Right kidney (tissue), 1 donor: ENCODE measurements around the gene CDK5RAP3.
"Not testable (repeated sequence)": the region's sequence is repeated elsewhere in the genome, so short reads cannot be mapped to it uniquely, and the experiment has no call there.

ENCODE experiments used
- DNase-seq: peaks from one replicate; pipeline ENCODE4 v3.0.0-alpha.2; 2016

Gene CDK5RAP3

DNA sequence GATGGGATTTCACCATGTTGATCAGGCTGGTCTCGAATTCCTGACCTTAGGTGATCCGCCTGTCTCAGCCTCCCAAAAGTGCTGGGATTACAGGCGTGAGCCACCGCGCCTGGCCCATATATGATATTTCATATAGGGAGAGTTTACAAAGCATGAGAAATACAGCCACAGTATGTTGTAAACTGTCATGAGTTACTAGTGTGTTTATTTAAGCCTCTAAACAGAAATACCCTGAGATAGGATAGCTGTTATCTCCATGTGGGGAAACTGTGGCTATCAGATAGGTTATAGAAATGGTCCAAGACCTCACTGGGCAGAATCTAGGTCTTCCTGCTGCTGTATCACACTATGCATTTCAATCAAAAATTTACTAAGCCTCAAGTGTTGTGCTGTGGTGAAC is 2.1 kb upstream of the CDK5RAP3 start:
- DNase-seq = no peak

- no peak for DNase-seq
Measured at GRCh38 chr17:47969930-47970724, 786 bp upstream of the CDK5RAP3 start.

DNA sequence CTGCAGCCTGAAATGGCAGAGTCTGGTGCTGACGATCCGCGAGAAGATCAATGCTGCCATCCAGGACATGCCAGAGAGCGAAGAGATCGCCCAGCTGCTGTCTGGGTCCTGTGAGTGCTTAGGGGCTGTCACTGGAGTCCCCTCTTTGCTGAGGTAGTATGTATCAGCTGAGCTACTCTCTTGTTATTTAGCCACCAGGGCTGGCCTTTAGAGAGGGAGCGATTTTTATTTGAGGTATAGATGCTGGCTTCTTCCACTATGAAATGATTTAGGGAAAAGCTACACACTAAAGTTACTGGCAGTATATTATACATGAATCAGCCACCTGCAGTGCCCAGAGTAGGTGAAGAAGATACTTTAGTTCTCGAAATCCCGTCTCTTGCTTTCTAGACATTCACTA is 2.6 kb downstream of the CDK5RAP3 start:
- DNase-seq = no peak

GRCh38 chr17:47975189-47975822 is 4.4 kb downstream of the CDK5RAP3 start:
- no peak for DNase-seq

GRCh38 chr17:47975823-47976205 is 4.9 kb downstream of the CDK5RAP3 start:
- DNase-seq = no peak

GRCh38 chr17:47978324-47978723 is 7.4 kb downstream of the CDK5RAP3 start:
- DNase-seq = peak; percentile 39

DNA sequence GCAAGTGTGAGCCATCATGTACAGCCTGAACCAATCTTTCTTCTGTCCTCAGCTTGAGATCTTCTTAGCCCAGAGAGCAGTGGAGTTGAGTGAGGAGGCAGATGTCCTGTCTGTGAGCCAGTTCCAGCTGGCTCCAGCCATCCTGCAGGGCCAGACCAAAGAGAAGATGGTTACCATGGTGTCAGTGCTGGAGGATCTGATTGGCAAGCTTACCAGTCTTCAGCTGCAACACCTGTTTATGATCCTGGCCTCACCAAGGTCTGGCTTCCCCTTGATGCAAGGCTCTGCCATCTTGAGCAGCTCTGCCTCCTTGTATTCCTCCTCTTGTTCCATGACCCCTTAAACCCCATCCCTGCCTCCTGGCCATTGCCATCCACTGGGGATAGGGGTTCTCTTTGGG is 9.6 kb downstream of the CDK5RAP3 start:
- no peak for DNase-seq

- DNase-seq = no peak
Measured at GRCh38 chr17:47981462-47981861, 10.5 kb downstream of the CDK5RAP3 start.

DNA sequence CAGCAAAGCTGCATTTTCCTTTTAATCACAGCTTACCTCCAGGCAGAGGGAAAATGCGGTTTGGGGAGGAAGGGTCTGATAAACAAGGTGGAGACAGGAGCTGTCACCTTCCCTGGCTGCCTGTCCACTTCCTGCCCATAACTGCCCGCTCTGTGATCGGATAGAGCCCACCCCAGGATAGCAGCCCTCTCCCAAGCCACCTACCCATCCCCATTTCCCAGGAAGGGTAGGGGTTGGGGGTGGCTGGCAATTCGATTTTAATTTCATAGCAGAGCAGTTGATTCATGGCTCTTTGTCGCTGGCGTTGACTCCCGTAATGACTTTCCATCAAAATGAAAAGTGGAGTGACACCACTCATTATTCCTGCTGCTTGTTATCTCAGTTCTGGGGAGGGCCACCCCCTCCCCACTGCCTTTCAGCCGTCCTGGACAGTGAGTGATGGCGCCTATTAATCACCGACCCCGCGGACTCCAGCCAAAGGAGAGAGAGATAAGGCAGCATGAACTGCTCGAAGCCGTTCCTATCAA is 11.2 kb downstream of the CDK5RAP3 start:
- DNase-seq = no peak

DNA sequence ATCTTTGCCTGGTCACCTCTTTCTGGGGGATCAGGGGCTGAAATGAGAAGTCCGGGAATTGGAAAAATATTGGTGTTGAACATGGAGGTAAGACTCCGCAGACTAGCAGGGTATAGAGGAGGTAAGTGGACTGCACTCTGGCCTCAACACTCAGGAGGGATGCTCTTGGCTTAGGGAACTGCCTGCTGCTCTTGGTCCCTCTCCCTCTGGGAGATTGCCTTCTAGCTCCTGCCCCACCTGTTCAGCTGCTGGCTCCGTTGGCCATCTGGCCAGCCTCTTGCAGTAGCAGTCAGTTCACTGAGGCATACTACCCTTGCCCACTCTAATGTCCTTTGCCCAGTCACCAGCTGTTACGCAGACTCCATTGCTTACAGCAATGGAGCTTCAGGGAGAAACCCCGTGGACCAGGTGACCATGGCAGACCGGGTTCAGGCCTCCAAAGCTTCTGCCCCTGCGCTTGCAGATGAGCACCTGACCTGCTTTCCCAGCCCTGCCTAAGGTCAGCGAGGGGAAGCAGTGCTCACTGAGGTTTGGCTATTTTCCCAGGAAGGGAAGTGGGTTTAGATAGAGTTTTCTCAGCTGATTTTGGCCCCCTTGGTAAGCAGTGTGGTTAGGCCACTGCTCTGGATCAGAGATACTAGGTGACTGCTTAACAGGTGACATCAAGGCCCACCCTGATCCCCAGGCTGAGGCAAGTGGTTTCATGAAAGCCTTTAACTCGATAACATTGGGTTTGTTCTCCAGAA is 11.9 kb downstream of the CDK5RAP3 start:
- no peak for DNase-seq

DNA sequence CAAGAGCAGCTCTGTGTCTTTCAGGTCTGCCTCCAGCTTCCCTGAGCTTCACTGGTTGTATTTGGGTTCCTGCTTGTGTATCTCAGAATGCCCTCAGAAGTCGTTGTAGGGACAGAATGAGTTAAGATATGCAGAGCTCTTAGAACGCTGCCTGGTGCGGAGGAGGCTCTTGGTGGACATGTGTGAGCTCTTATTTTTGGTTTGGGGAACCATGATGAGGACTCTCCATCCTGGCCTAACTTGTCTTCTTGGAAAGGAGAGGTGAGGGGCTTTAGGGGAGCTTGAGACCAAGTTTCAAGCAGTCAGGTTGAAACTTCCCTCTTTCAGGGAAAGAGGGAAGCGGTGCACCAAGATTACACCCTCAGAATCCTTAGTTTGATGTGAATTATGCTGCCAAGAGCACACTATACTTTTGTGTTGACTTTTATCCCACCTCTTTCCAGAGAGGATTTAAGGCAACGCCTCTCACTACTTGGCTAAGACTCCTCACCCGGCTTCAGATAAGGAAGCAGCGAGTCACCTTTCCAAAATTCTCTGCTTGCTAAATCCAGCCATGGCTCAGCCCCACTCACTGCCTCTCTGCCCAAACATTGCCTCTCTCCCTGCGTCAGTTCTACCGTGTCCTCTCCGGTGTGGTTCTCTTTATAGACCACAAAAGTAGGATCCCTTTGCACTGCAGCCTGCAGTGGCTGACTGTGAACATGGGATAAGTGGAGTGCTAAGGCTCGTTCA is 12.7 kb downstream of the CDK5RAP3 start:
- no peak for DNase-seq

DNA sequence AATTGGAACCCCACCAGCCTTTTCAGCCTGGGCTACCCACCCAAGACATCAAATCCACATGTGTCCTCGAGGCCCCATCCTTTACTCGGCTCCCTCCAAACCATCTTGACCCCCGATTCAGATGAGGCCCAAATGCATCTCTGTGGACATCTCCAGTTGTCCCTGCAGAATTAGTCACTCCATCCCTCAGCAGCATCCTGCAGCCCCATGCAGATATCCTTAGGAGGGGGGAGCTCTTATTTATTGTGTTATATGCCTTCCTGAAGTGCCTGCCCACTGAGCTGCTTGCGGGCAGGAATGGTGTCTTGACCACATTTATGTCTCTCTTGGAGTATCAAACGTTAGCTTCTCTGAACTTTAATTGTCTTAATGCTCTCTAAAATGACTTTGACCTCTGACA is 15.6 kb downstream of the CDK5RAP3 start:
- DNase-seq = no peak

- peak; percentile 64 for DNase-seq
Measured at GRCh38 chr17:47987240-47987835, 16.4 kb downstream of the CDK5RAP3 start.

DNA sequence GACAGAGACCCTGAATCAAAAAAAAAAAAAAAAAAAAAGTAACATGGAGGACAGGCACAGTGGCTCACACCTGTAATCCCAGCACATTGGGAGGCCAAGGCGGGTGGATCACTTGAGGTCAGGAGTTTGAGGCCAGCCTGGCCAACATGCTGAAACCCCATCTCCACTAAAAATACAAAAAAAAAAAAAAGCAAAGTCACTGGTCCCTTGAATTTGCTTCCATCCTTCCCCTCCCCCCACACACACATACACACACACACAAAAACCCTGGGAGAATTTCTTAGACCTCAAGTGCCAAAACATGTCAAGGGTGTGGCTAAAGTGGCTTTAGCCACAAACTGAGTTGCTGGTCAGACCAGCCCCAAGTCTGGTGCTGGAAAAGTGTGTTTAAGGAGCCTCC is 17.5 kb downstream of the CDK5RAP3 start:
- not testable (repeated sequence) for DNase-seq

DNA sequence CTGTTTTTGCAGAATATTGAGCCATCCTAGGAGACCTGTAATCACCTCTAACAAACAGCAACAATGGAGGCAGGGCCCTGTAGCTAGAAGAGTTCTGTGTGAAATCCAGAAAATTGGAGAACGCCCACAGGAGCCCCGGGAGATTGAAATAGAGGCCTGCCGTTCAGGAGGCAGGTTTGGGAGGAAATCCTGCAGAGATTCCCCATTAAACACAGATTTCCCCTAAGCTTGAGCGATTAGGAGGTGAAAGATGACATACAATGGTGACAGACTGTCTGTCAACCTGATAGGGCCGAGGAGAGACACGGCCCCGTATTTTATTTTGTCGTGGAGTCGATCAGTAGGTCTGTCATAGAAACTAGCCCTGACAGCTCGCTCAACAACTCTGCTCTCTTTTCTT is 18.2 kb downstream of the CDK5RAP3 start:
- DNase-seq = no peak

DNA sequence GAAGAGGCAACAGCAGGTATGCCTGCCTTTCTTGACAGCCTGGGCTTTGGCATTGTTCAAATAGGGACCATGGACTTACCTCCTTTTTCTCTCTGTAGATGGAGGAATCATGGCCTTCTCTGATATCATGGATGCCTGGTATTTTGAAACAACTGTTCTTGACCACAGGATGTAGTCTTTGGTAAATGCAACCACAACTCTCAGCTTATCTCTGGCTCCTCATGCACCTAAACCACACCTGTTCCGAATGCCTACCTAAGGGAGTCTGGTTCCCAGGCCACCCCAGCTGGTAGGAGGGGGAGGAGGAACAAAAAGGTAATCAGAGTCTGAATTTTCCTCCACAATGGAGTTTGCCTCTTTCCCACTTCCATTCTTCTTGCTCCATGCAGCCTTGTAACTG is 18.8 kb downstream of the CDK5RAP3 start:
- DNase-seq = no peak

DNA sequence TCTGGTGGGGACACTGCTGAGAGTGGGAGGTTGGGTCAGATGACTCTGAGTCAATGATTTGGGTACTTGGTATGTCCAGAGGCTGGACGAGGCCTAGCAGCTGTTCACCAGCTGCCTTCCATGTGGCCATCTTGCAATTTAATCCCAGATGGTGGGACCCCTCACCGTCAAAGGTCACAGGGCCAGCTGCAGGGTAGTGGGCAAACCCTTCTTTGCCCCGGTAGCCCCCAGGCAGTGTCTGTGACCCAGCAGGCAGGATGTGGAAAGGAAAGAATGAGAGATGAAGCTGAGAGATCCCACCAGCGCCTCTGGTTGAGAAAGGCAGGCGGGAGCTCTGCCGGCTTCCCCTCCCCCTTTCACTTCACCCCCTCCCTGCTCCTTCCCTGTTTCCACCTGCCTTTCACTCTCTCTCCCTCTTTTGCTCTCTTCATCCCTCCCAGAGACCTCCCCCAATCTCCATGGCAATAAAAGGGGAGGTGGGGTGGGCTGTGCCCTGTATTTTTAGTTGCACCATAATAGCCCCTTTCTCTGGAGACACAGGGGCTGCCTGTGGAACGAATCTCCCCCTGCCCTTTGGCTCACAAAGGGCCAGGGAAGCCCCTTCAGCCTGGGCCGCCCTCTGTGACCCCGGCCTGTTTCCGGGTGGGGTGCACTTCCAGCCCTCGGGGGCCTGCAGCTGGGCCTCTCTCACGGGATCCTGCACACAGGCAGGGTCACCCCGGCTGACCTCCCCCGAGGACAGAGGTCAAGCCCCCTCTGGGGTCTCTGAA is 20.2 kb downstream of the CDK5RAP3 start:
- peak; percentile 39 for DNase-seq

DNA sequence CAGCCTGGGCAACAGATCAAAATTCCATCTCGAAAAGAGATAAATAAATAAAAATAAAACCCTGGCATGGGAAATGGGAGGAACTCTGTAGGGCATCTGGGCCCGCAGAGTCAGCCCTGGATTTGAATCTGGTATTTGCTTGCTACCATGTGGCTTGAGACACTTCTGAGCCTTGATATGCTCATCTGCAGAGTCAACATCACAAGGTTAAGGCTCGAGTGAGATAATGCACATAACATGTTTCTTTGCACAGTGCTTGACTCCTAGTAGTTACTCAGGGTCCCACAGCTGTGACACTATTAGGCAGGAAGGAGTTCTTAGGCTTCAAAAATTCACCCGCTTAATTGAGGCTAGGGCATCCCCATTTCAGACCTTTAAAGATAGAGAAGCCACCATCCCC is 21.3 kb downstream of the CDK5RAP3 start:
- no peak for DNase-seq

DNA sequence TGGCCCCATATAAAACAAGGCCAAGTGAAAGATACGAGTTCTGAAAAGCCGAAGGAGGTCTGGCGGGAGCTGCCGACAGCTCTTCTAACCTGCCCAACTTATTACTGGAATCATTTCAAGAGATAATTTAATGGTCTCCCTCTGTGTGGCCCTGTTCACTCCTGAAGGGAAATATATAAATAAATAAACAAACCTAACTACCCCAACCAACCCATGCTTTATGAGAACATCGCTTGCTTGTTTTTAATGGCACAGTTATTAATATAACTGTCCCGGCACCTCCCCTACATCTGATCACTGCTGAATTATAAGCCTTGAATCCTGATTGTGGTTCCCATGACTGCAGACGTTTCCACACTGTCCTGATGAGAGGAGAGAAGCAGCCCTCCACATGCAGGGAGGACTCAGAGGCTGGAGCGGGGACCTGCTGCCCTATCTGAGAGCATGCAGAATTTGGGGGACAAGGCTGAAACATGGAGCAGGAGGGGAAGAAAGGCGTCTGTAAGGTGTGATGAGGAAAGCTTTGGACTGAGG is 22.2 kb downstream of the CDK5RAP3 start:
- no peak for DNase-seq

GRCh38 chr17:47993964-47994363 is 23.1 kb downstream of the CDK5RAP3 start:
- no peak for DNase-seq

- DNase-seq = peak; percentile 35
Measured at GRCh38 chr17:47994724-47995123, 23.8 kb downstream of the CDK5RAP3 start.
